Cardiac muscle cell (in vitro differentiated cells and primary cell): Measurements from ENCODE around the gene SPECC1. TPM values are rescaled to one million over a fixed set of nuclear protein-coding genes. Genes with fewer than 3 reads are reported as not detected.
A peak's percentile ranks its signal among the peaks of the same experiment; 100 is the strongest.
"Not testable (repeated sequence)": the region's sequence is repeated elsewhere in the genome, so short reads cannot be mapped to it uniquely, and the experiment has no call there.

Experiments
- DNase-seq, 2 donors: peaks; one replicate each; pipeline versions ENCODE4 v3.0.0 to v3.0.0-alpha.2; 2010 to 2017; ENCODE audit warnings: low read depth in 1 of 2, low spot score in 1 of 2
- H3K27ac ChIP-seq: fragments of 200-600 bp; sonication (generic); 2 replicates; pipeline ENCODE4 v1.5.1; 2016
- H3K27me3 ChIP-seq: fragments of 200-600 bp; sonication (generic); 2 replicates; pipeline ENCODE4 v1.6.0; 2016; ENCODE audit warnings: control low read depth
- H3K36me3 ChIP-seq: fragments of 200-600 bp; sonication (generic); 2 replicates; pipeline ENCODE4 v1.5.1; 2016; ENCODE audit warnings: control low read depth
- H3K4me1 ChIP-seq: fragments of 200-600 bp; sonication (generic); 2 replicates; pipeline ENCODE4 v1.8.1; 2017; ENCODE audit warnings: low read depth, mild to moderate bottlenecking, mixed run types
- H3K4me3 ChIP-seq: fragments of 200-600 bp; sonication (generic); 2 replicates; pipeline ENCODE4 v1.5.1; 2016; ENCODE audit warnings: mild to moderate bottlenecking
- H3K9me3 ChIP-seq: fragments of 200-600 bp; sonication (generic); 2 replicates; pipeline ENCODE4 v1.5.1; 2017; ENCODE audit warnings: low read depth, mild to moderate bottlenecking, control low read depth
- CTCF ChIP-seq: IDR thresholded peaks from 2 replicates; pipeline ENCODE4 v1.5.1; 2012; ENCODE audit warnings: low read depth, mild to moderate bottlenecking, low read length
- polyA plus RNA-seq: library from polyadenylated mRNA; unstranded; fragments of >200 nt; fragmentation: Nextera tagmentation; extraction: Ambion mirVana; gene quantifications from 2 replicates; pipeline ENCODE4 v1.2.1, GENCODE V29; 2016
- total RNA-seq: library from RNA; depleted of rRNA; stranded (reverse); fragments of >200 nt; gene quantifications from 2 replicates; pipeline ENCODE4 v1.2.3, GENCODE V29; 2016

Gene SPECC1
- total and polyA plus RNA-seq, 2 experiments from 2014 or later, result 13.6 to 48.7 TPM

GRCh38 chr17:20097330-20097729 is 88.2 kb downstream of the SPECC1 start:
- no peak for TF ChIP-seq CTCF
- no peak overlapping the region for H3K4me3 ChIP-seq
- H3K27me3 ChIP-seq, result no peaks in the 10 kb centered on the region
- H3K36me3 ChIP-seq, result no peaks in the 10 kb centered on the region
- H3K9me3 ChIP-seq, result no peaks in the 10 kb centered on the region
- no peak overlapping the region for H3K27ac ChIP-seq
- H3K4me1 ChIP-seq, result no peaks in the 10 kb centered on the region
- DNase-seq, result no peak

- no peak for DNase-seq
- Histone ChIP-seq H3K4me1 (no peaks in the 10 kb centered on the region), H3K27me3 (no peaks in the 10 kb centered on the region), H3K9me3 (no peaks in the 10 kb centered on the region), H3K36me3 (no peaks in the 10 kb centered on the region), H3K27ac (no peak overlapping the region), H3K4me3 (no peak overlapping the region)
- no peak for TF ChIP-seq CTCF
Measured at GRCh38 chr17:20098314-20098713, 89.2 kb downstream of the SPECC1 start.

- H3K27ac ChIP-seq, H3K4me3 ChIP-seq, H3K4me1 ChIP-seq, H3K9me3 ChIP-seq, DNase-seq, H3K27me3 ChIP-seq, H3K36me3 ChIP-seq: not testable (repeated sequence)
Measured at GRCh38 chr17:20100806-20101205, 91.6 kb downstream of the SPECC1 start.

- no peak for TF ChIP-seq CTCF
- H3K27ac ChIP-seq, result no peak overlapping the region
- DNase-seq, result peak in 1 of 2 donors; percentile 41
- no peaks in the 10 kb centered on the region for H3K27me3 ChIP-seq
- no peak overlapping the region for H3K4me3 ChIP-seq
- no peaks in the 10 kb centered on the region for H3K36me3 ChIP-seq
- no peaks in the 10 kb centered on the region for H3K4me1 ChIP-seq
- no peaks in the 10 kb centered on the region for H3K9me3 ChIP-seq
Measured at GRCh38 chr17:20103454-20104446, 94.6 kb downstream of the SPECC1 start.

- Histone ChIP-seq H3K36me3 (no peaks in the 10 kb centered on the region), H3K4me3 (no peak overlapping the region)
- no peak for DNase-seq
Measured at GRCh38 chr17:20105539-20106280, 96.6 kb downstream of the SPECC1 start.

GRCh38 chr17:20106446-20106845 is 97.3 kb downstream of the SPECC1 start:
- H3K4me1 ChIP-seq, DNase-seq, H3K9me3 ChIP-seq, H3K4me3 ChIP-seq, H3K36me3 ChIP-seq, H3K27ac ChIP-seq, H3K27me3 ChIP-seq: not testable (repeated sequence)

More at GRCh38 chr17:20105539-20106280, 96.6 kb downstream of the SPECC1 start:
- Histone ChIP-seq H3K27ac (no peak overlapping the region), H3K27me3 (no peaks in the 10 kb centered on the region), H3K4me1 (no peaks in the 10 kb centered on the region), H3K9me3 (no peaks in the 10 kb centered on the region)
- TF ChIP-seq CTCF, result no peak
